Measurements from ENCODE around the gene FAM187B. TPM values are rescaled to one million over a fixed set of nuclear protein-coding genes. Genes with fewer than 3 reads are reported as not detected.

FAM187B gene
- total RNA-seq, 1 experiment from 2014 or later = not detected

DNA sequence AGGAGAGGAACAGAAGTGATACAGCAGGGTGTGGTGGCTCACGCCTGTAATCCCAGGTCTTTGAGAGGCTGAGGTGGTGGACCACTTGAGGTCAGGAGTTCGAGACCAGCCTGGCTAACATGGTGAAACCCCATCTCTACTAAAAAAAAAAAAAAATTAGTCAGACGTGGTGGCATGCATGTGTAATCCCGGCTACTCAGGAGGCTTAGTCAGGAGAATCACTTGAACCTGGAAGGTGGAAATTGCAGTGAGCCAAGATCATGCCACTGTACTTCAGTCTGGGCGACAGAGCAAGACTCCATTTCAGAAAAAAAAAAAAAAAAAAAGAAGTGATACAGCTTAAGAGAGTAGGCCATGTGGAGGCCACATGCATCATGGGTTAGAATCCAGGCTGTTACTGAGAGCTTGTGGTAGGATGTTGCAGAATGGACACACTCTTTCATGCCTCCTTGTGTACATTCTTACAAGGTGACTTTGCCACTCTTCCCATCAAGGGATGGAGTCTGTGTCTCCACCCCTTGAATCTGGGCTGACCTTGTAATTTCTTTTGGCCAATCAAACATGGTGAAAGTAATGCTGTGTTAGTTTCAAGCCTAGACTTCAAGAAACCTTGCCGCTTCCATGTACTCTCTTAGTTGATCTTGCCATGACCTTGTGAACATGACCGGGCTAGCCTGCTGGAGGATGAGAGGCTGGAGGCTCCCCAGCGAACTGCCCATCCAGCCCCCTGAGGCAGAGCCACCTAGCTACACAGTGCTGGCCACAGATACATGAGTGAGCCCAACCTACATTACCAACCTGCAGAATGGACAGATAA lies 12.3 kb downstream of the FAM187B start:
- intact Hi-C loops (cut with micrococcal nuclease; ENCODE audit: unreplicated experiment) = loop anchor here (5.0 to 10.0 kb wide), 2 partner anchors 54 to 151 kb away; no protein-coding TSS in a partner anchor
- Mint-ChIP-seq H3K27ac (ENCODE audit: unreplicated experiment) (no peak overlapping the region), H3K27me3 (ENCODE audit: unreplicated experiment) (no peaks in the 10 kb centered on the region), H3K9me3 (ENCODE audit: low read depth, unreplicated experiment) (peaks cover 4% of the 10 kb centered on the region), H3K4me3 (ENCODE audit: low read depth, unreplicated experiment) (no peak overlapping the region), H3K36me3 (ENCODE audit: insufficient read depth, unreplicated experiment) (peaks cover 8% of the 10 kb centered on the region), H3K4me1 (ENCODE audit: low read depth, unreplicated experiment) (peaks cover 38% of the 10 kb centered on the region)
- no peak for DNase-seq
- BruUV-seq (replicated peaks) = no TSS peak
- CTCF ChIA-PET = interaction anchor here (0.7 to 2.1 kb wide), 5 partner anchors 17 to 79 kb away, joined by 3 to 16 read pairs (median 3); no protein-coding TSS in a partner anchor
- TF ChIP-seq, protein P1, sequence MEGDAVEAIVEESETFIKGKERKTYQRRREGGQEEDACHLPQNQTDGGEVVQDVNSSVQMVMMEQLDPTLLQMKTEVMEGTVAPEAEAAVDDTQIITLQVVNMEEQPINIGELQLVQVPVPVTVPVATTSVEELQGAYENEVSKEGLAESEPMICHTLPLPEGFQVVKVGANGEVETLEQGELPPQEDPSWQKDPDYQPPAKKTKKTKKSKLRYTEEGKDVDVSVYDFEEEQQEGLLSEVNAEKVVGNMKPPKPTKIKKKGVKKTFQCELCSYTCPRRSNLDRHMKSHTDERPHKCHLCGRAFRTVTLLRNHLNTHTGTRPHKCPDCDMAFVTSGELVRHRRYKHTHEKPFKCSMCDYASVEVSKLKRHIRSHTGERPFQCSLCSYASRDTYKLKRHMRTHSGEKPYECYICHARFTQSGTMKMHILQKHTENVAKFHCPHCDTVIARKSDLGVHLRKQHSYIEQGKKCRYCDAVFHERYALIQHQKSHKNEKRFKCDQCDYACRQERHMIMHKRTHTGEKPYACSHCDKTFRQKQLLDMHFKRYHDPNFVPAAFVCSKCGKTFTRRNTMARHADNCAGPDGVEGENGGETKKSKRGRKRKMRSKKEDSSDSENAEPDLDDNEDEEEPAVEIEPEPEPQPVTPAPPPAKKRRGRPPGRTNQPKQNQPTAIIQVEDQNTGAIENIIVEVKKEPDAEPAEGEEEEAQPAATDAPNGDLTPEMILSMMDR (IDR thresholded peaks at IDR 0.05; ENCODE audit: unreplicated experiment) = no peak

DNA sequence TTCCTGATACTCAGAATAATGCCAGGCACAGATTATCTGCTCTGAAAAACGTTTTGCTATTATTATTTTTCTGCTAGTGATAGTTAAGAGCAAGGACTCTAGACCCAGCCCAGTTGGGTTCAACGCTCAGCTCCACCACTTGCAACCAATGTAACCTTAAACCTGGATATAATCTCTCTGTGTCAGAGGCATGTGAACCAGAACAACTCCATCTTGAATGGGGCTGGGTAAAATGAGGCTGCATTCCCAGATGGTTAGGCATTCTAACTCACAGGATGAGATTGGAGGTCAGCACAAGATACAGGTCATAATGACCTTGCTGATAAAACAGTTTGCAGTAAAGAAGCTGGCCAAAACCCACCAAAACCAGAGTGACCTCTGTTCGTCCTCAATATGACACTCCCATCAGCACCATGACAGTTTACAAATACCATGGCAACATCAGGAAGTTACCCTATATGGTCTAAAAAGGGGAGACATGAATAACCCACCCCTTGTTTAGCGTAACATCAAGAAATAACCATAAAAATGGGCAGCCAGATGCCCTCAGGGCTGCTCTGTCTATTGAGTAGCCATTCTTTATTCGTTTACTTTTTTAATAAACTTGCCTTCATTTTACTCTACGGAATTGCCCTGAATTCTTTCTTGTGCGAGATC lies 13.6 kb downstream of the FAM187B start:
- Mint-ChIP-seq H3K36me3 (ENCODE audit: insufficient read depth, unreplicated experiment) (peaks cover 8% of the 10 kb centered on the region), H3K27me3 (ENCODE audit: unreplicated experiment) (no peaks in the 10 kb centered on the region), H3K27ac (ENCODE audit: unreplicated experiment) (peak overlapping the region; percentile 75), H3K4me3 (ENCODE audit: low read depth, unreplicated experiment) (no peak overlapping the region), H3K4me1 (ENCODE audit: low read depth, unreplicated experiment) (peaks cover 30% of the 10 kb centered on the region), H3K9me3 (ENCODE audit: low read depth, unreplicated experiment) (peaks cover 4% of the 10 kb centered on the region)
- CTCF ChIA-PET = interaction anchor here (1.1 to 1.4 kb wide), 2 partner anchors 77 to 159 kb away, joined by 3 read pairs; no protein-coding TSS in a partner anchor
- DNase-seq = no peak
- intact Hi-C loops (cut with micrococcal nuclease; ENCODE audit: unreplicated experiment) = loop anchor here (2.0 to 10.0 kb wide), 3 partner anchors 34 to 150 kb away; partner anchors contain the start of gene LSR
- TF ChIP-seq, protein P1 (IDR thresholded peaks at IDR 0.05; ENCODE audit: unreplicated experiment) = no peak
- BruUV-seq (replicated peaks) = no TSS peak

DNA sequence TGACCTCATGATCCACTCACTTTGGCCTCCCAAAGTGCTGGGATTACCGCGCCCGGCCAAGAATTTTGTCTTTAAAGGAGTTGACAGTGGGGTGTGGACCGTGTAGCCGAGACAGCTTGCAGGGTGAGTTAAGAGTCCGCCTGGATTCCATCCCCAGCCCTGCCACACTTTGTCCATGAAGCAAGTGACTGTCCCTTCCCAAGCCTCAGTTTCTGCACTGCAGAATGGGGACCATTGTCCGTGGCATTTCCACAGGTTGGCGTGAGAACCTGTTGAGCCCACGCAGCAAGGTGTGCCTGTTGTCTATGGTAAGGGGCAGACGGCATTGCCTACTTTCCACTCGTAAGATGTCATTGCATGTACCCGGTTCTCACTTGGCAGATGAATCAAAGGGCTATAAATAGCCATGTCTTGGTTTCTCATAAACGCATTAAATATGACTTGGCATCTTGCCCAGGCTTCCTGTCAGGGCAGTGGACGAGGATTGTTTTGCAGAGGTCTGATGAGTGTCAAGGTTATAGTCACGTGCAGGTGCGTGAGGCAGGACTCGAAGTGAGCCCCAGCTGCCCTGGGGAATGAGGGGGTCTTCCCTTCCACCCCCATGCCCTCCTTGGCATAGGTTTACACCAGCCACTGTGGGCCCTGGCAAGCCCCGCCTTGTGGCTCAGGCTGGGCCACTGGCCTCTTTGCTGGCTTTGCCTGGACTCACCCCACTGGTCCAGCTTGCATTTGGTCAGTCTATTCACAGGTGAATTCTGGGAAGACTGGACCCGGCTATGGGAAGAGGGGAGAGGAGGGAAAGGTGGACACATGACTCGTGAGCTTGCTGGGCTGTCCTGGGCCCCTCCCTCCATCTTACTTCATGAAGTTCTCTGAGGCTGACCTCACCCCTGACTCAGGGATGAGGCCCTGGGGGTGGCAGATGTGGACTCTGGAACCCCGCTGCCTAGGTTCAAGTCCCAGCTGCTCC lies 14.6 kb downstream of the FAM187B start:
- Mint-ChIP-seq H3K27me3 (ENCODE audit: unreplicated experiment) (no peaks in the 10 kb centered on the region), H3K36me3 (ENCODE audit: insufficient read depth, unreplicated experiment) (peaks cover 8% of the 10 kb centered on the region), H3K27ac (ENCODE audit: unreplicated experiment) (peak overlapping the region; percentile 75), H3K9me3 (ENCODE audit: low read depth, unreplicated experiment) (no peaks in the 10 kb centered on the region), H3K4me1 (ENCODE audit: low read depth, unreplicated experiment) (peaks cover 22% of the 10 kb centered on the region), H3K4me3 (ENCODE audit: low read depth, unreplicated experiment) (peak overlapping the region; percentile 39)
- TF ChIP-seq, protein P1 (IDR thresholded peaks at IDR 0.05; ENCODE audit: unreplicated experiment) = no peak
- DNase-seq = peak; percentile 86
- CTCF ChIA-PET = interaction anchor here (0.6 to 1.1 kb wide), 4 partner anchors 23 to 158 kb away, joined by 3 to 5 read pairs (median 4); no protein-coding TSS in a partner anchor
- no TSS peak for BruUV-seq (replicated peaks)
- intact Hi-C loops (cut with micrococcal nuclease; ENCODE audit: unreplicated experiment) = loop anchor here (2.0 to 10.0 kb wide), 2 partner anchors 35 to 149 kb away; partner anchors contain the start of gene LSR

DNA sequence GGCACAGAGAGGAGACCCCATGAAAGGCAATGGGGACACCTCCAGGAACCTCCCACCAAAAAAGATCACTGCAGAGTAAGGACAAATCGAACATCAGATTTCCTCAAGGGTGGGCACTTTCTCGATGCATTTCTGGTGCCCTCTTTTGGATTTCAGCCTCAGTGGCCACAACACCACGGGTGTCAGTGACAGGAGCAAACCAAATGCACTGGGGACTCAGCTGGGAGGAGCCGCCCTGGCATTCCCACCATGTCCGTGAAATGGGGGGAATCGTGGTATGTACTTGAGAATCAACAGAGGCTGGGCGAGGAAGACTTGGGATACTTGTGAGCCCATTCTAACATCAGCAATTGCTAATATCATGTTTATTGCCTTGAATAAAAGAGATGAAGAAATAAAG lies 16.3 kb downstream of the FAM187B start:
- BruUV-seq (replicated peaks) = no TSS peak

More for the DNA sequence above, 16.3 kb downstream of the FAM187B start:
- Mint-ChIP-seq H3K27me3 (ENCODE audit: unreplicated experiment) (no peaks in the 10 kb centered on the region), H3K4me3 (ENCODE audit: low read depth, unreplicated experiment) (no peak overlapping the region), H3K9me3 (ENCODE audit: low read depth, unreplicated experiment) (no peaks in the 10 kb centered on the region), H3K27ac (ENCODE audit: unreplicated experiment) (no peak overlapping the region), H3K36me3 (ENCODE audit: insufficient read depth, unreplicated experiment) (peaks cover 8% of the 10 kb centered on the region), H3K4me1 (ENCODE audit: low read depth, unreplicated experiment) (peaks cover 22% of the 10 kb centered on the region)
- CTCF ChIA-PET = no interaction called here
- intact Hi-C loops (cut with micrococcal nuclease; ENCODE audit: unreplicated experiment) = loop anchor here (10.0 kb wide), 1 partner anchor 147 kb away; no protein-coding TSS in a partner anchor
- TF ChIP-seq, protein P1 (IDR thresholded peaks at IDR 0.05; ENCODE audit: unreplicated experiment) = no peak
- DNase-seq = no peak
